HepG2 (cell line): ENCODE results near the gene ADRA2B. TPM values are rescaled to one million over a fixed set of nuclear protein-coding genes. Genes with fewer than 3 reads are reported as not detected.

ENCODE experiments used
- ATAC-seq: fragments of 200-7000 bp; cut with Tn5 transposase; 3 replicates; pipeline ENCODE4 v1.9.1; 2020; ENCODE audit warnings: mild to moderate bottlenecking, moderate library complexity
- BruUV-seq: library from RNA; stranded (reverse); fragments of 400-500 nt; replicated peaks from 2 replicates; lab custom pipeline; 2021; lab: Mats Ljungman, UMichigan
- CTCF ChIA-PET: fragments of 300-600 bp; formaldehyde crosslinking; extraction: SDS; loops from one replicate; lab custom pipeline; 2021; ENCODE audit warnings: low total read pairs, inconsistent platforms, low intra/inter-chr PET ratio; lab: Yijun Ruan, JAX
- POLR2A ChIA-PET: fragments of 350-600 bp; sonication (Branson Sonifier 250); formaldehyde crosslinking; loops from one replicate; lab custom pipeline; 2020; ENCODE audit warnings: antibody characterized with exemption, inconsistent platforms; lab: Yijun Ruan, JAX
- DNase-seq: peaks from one replicate; pipeline ENCODE4 v3.0.0-alpha.2; 2015; ENCODE audit warnings: low spot score
- FAIRE-seq: peaks from 3 replicates; lab custom pipeline; 2011; peaks lifted over from hg19 to GRCh38; lab: Jason Lieb, UNC
- H2AFZ ChIP-seq: one replicate; pipeline ENCODE4 v1.6.1; 2011; ENCODE audit warnings: low read length, inconsistent platforms
- H3K27ac ChIP-seq: fragments of 300-600 bp; 3 replicates; pipeline ENCODE4 v1.8.0; 2011; ENCODE audit warnings: mixed run types, mild to moderate bottlenecking, mixed read lengths, low read length, inconsistent platforms; ENCODE audit not compliant: insufficient read depth; ENCODE audit errors: extremely low read length
- H3K27me3 ChIP-seq, 2 experiments: fragments of 200-600 bp in 1 of 2; 2 replicates in 1 of 2; 3 replicates in 1 of 2; pipeline versions ENCODE4 v1.6.0 to v1.8.0; 2011; ENCODE audit warnings: low read length in 2 of 2, mild to moderate bottlenecking in 2 of 2, moderate library complexity in 2 of 2, inconsistent platforms in 1 of 2; ENCODE audit not compliant: insufficient read depth in 2 of 2, control insufficient read depth in 1 of 2
- H3K36me3 ChIP-seq, 2 experiments: fragments of 200-600 bp in 1 of 2; replicated peaks in 1 of 2; 2 replicates in 1 of 2; 3 replicates in 1 of 2; pipeline versions ENCODE4 v1.5.1 to v1.8.0; 2011; ENCODE audit warnings: low read length in 2 of 2, inconsistent platforms in 1 of 2; ENCODE audit not compliant: insufficient read depth in 2 of 2, control insufficient read depth in 1 of 2
- H3K4me1 ChIP-seq: 2 replicates; pipeline ENCODE4 v1.5.1; 2012; ENCODE audit warnings: low read length, inconsistent platforms; ENCODE audit not compliant: insufficient read depth
- H3K4me2 ChIP-seq: 2 replicates; pipeline ENCODE4 v1.6.0; 2011; ENCODE audit warnings: low read depth, low read length, inconsistent platforms
- H3K4me3 ChIP-seq, 3 experiments: fragments of 200-600 bp in 1 of 3; sonication (generic), shearing (Covaris generic) in 1 of 3; replicated peaks in 1 of 3; 2 replicates each; pipeline ENCODE4 v1.5.1; 2011 to 2016; ENCODE audit warnings: low read length in 3 of 3, inconsistent platforms in 2 of 3, low read depth in 2 of 3, mild to moderate bottlenecking in 2 of 3, control low read depth in 1 of 3, mixed read lengths in 1 of 3; ENCODE audit not compliant: insufficient read depth in 1 of 3
- H3K79me2 ChIP-seq: one replicate; pipeline ENCODE4 v1.6.1; 2011; ENCODE audit warnings: low read length, inconsistent platforms; ENCODE audit not compliant: insufficient read depth
- H3K9ac ChIP-seq: 2 replicates; pipeline ENCODE4 v1.6.0; 2011; ENCODE audit warnings: mild to moderate bottlenecking, low read depth, low read length, inconsistent platforms; ENCODE audit not compliant: insufficient read depth
- H3K9me3 ChIP-seq: 2 replicates; pipeline ENCODE4 v1.5.1; 2012; ENCODE audit warnings: mild to moderate bottlenecking, low read length
- H4K20me1 ChIP-seq: 2 replicates; pipeline ENCODE4 v1.6.0; 2011; ENCODE audit warnings: inconsistent platforms, mild to moderate bottlenecking, low read length, moderate library complexity; ENCODE audit not compliant: insufficient read depth
- ADNP ChIP-seq: sonication (generic); formaldehyde crosslinking; IDR thresholded peaks from 2 replicates; pipeline ENCODE4 v1.4.0; 2020; ENCODE audit warnings: missing genetic modification reagents
- FOXM1 ChIP-seq: sonication (generic); formaldehyde crosslinking; IDR thresholded peaks from 2 replicates; pipeline ENCODE4 v1.5.0; 2020; ENCODE audit warnings: missing genetic modification reagents
- KLF13 ChIP-seq: sonication (generic); formaldehyde crosslinking; IDR thresholded peaks from 2 replicates; pipeline ENCODE4 v1.4.0; 2020; ENCODE audit warnings: mild to moderate bottlenecking, missing genetic modification reagents
- PTBP1 ChIP-seq: fragments of 200-400 bp; formaldehyde crosslinking; IDR thresholded peaks from 2 replicates; pipeline ENCODE4 v1.6.1; 2018; ENCODE audit warnings: low read length, low read depth; ENCODE audit not compliant: poor library complexity, severe bottlenecking
- ZBTB1 ChIP-seq: sonication (generic); formaldehyde crosslinking; IDR thresholded peaks from 2 replicates; pipeline ENCODE4 v1.4.0; 2020; ENCODE audit warnings: missing genetic modification reagents, borderline replicate concordance
- ZNF225 ChIP-seq: sonication (generic); formaldehyde crosslinking; IDR thresholded peaks from 2 replicates; pipeline ENCODE4 v1.4.0; 2020; ENCODE audit warnings: mild to moderate bottlenecking, missing genetic modification reagents
- ZNF496 ChIP-seq: sonication (generic); formaldehyde crosslinking; IDR thresholded peaks from 2 replicates; pipeline ENCODE4 v1.8.1; 2023; ENCODE audit warnings: mild to moderate bottlenecking, moderate library complexity, missing genetic modification reagents; ENCODE audit not compliant: insufficient replicate concordance
- ZNF878 ChIP-seq: sonication (generic); formaldehyde crosslinking; IDR thresholded peaks from 2 replicates; pipeline ENCODE4 v1.8.1; 2023; ENCODE audit warnings: mild to moderate bottlenecking, missing genetic modification reagents, moderate library complexity
- WGBS: methylation state at CpG from one replicate; pipeline ENCODE4 v1.1.6; 2017; ENCODE audit warnings: low lambda C conversion rate; 5-methylcytosine and 5-hydroxymethylcytosine counted together
- in situ Hi-C: cut with HindIII; loops from 2 replicates; pipeline ENCODE4 v1.10.0; 2017; ENCODE audit warnings: low pct_unique_long_range_greater_than_20kb; ENCODE audit not compliant: extremely low pct_ligation_motif_present
- intact Hi-C: fragments of 100-400 bp; cut with micrococcal nuclease; formaldehyde crosslinking; loops from one replicate; pipeline ENCODE4 v1.10.0; 2022; ENCODE audit not compliant: unreplicated experiment
- polyA plus RNA-seq, 8 experiments: library from polyadenylated mRNA; depleted of rRNA in 3 of 8; stranded (reverse) in 7 of 8; unstranded in 1 of 8; fragments of >200 nt; fragmentation: Illumina TruSeq in 4 of 8; extraction: Trizol in 4 of 8; gene quantifications; 2 replicates each; pipeline versions ENCODE4 v1.2.1 to v1.2.3, GENCODE V29; 2011 to 2016; ENCODE audit warnings: low read depth in 4 of 8, missing spikeins in 1 of 8, mixed read lengths in 1 of 8; ENCODE audit not compliant: insufficient read depth in 1 of 8
- total RNA-seq, 5 experiments: library from RNA; depleted of rRNA; stranded (reverse); fragments of >200 nt; fragmentation: Illumina TruSeq; extraction: Trizol; gene quantifications; 2 replicates each; pipeline ENCODE4 v1.2.3, GENCODE V29; 2016; ENCODE audit warnings: low read depth in 1 of 5

The ADRA2B gene
- total and polyA plus RNA-seq, 2 of the 13 experiments (the other 11 are each of a cell fraction or from before 2014, with no cell fraction given): not detected

DNA sequence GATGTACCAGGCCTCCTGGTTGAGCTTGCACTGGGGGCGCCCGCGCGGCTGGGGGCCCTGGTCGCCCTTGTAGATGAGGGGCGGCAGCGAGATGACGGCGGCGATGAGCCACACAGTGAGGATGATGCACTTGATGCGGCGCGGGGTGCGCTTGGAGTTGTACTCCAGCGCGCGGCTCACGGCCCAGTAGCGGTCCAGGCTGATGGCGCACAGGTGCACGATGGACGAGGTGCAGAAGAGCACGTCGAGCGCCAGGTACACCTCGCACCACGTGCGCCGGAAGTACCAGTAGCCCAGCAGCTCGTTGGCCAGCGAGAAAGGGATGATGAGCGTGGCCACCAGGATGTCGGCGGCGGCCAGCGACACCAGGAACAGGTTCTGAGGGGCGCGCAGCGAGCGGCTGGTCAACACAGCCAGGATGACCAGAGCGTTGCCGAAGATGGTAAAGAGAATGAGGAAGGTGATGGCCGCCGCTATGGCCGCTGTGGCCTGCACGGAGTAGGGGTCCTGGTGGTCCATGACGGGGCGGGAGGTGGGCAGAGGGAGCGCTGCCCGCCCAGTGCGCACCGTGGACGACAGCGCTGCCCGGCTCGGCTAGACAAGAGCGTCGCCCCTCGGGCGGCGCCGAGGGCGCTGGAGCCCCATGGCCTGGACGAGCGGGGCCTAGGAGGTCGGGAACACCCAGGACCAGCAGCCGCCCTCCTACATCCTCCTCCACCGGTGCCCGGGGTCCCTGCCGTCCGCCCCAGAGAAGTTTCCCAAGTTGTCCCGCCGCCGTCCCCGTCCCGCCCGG lies 544 bp downstream of the ADRA2B start:
- ATAC-seq (no peak), DNase-seq (no peak), FAIRE-seq (no peak)
- POLR2A ChIA-PET: no interaction called here
- in situ Hi-C loops (loop anchor here (25.0 kb wide), 2 partner anchors 104 to 279 kb away; no protein-coding TSS in a partner anchor), intact Hi-C loops (loop anchor here (10.0 kb wide), 2 partner anchors 51 to 91 kb away; no protein-coding TSS in a partner anchor)
- Histone ChIP-seq H3K27ac (no peak overlapping the region), H4K20me1 (no peaks in the 10 kb centered on the region), H3K27me3 (peaks cover 22 to 59% of the 10 kb centered on the region in 2 experiments), H2AFZ (no peak overlapping the region), H3K4me2 (peak overlapping the region; percentile 78; the same call in 1 of the 2 replicates), H3K36me3 (no peaks in the 10 kb centered on the region), H3K9me3 (no peaks in the 10 kb centered on the region), H3K79me2 (no peaks in the 10 kb centered on the region), H3K9ac (no peak overlapping the region), H3K4me1 (0 out of 2 replicates have a peak, but pooled peaks cover 5% of the 10 kb centered on the region), H3K4me3 (peak overlapping the region in 1 of 3 experiments; percentile 76; a peak in 1 of 6 replicates)
- no peak for TF ChIP-seq ADNP (CRISPR knock-in tag)
- TF ChIP-seq ZNF225: 0 out of 2 replicates have a peak, but pooled peaks have one; percentile 8
- TF ChIP-seq PTBP1: no peak
- TF ChIP-seq ZBTB1 (CRISPR knock-in tag): no peak
- no peak for TF ChIP-seq ZNF496 (CRISPR knock-in tag)
- TF ChIP-seq ZNF878: no peak
- no peak for TF ChIP-seq KLF13
- no peak for TF ChIP-seq FOXM1 (CRISPR knock-in tag)
- WGBS: 91% methylated on average over 74 of the region's 77 CpGs
- CTCF ChIA-PET: interaction anchor here (1.3 to 2.4 kb wide), 3 partner anchors 93 to 123 kb away, joined by 3 to 13 read pairs (median 11); no protein-coding TSS in a partner anchor
- BruUV-seq: no TSS peak
